GM23338 (cell line): ENCODE measurements around the gene OR1J1.

Source experiments
- CREB1 ChIP-seq: fragments of 250-450 bp; sonication (Bioruptor Pico); IDR thresholded peaks from 2 replicates; pipeline ENCODE4 v1.5.0; 2020; ENCODE audit warnings: low read depth, mild to moderate bottlenecking, moderate library complexity
- POLR2AphosphoS5 ChIP-seq: IDR thresholded peaks from 2 replicates; pipeline ENCODE4 v1.6.1; 2016; ENCODE audit warnings: antibody characterized with exemption, low read depth
- TF ChIP-seq, protein P1 (sequence below), 2 experiments: fragments of 200-600 bp in 1 of 2; sonication (generic) in 1 of 2; conservative IDR thresholded peaks; 2 replicates each; pipeline versions ENCODE4 v1.5.1 to v1.6.1; 2016 to 2017; ENCODE audit warnings: antibody characterized with exemption in 2 of 2, low read depth in 2 of 2, mild to moderate bottlenecking in 2 of 2, moderate library complexity in 1 of 2

DNA sequence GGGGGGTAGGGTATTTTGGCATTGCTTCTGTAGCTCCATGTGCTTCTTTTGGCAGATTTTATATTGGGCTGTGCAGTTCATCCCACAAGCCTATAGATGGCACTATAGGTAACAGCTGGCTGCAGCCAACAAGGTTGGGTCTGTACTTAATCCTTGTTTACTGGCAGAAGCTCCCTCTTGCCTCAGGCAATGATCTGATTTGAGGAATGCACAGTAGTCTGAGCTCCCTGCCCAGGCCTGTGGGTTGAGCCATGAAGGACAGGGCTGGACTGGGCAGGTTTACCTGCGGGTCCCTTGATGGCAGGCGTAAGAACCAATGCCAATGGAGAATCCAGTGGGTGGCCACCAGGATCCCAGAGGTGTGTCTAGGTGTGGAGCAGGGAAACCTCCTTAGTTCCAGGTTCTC is 21.2 kb upstream of the OR1J1 start:
- TF ChIP-seq, protein P1, sequence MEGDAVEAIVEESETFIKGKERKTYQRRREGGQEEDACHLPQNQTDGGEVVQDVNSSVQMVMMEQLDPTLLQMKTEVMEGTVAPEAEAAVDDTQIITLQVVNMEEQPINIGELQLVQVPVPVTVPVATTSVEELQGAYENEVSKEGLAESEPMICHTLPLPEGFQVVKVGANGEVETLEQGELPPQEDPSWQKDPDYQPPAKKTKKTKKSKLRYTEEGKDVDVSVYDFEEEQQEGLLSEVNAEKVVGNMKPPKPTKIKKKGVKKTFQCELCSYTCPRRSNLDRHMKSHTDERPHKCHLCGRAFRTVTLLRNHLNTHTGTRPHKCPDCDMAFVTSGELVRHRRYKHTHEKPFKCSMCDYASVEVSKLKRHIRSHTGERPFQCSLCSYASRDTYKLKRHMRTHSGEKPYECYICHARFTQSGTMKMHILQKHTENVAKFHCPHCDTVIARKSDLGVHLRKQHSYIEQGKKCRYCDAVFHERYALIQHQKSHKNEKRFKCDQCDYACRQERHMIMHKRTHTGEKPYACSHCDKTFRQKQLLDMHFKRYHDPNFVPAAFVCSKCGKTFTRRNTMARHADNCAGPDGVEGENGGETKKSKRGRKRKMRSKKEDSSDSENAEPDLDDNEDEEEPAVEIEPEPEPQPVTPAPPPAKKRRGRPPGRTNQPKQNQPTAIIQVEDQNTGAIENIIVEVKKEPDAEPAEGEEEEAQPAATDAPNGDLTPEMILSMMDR (conservative IDR thresholded peaks at IDR 0.05; ENCODE audit: low read depth in 2 of 2) = peak; percentile 78 to 83
- TF ChIP-seq POLR2AphosphoS5 (no peak), CREB1 (CRISPR knock-in tag) (no peak)
